ENCODE measurements around the gene PPIE. TPM values are rescaled to one million over a fixed set of nuclear protein-coding genes. Genes with fewer than 3 reads are reported as not detected.

PPIE gene
- total and polyA plus RNA-seq, 2 of the 13 experiments (the other 11 are each of a cell fraction or from before 2014, with no cell fraction given) = 15.3 to 26.3 TPM

- no peak for TF ChIP-seq ATF4 (CRISPR knock-in tag; IDR thresholded peaks at IDR 0.05)
- TF ChIP-seq ELK4 (CRISPR knock-in tag; IDR thresholded peaks at IDR 0.05; ENCODE audit: borderline replicate concordance) = no peak
- TF ChIP-seq AGO1 (IDR thresholded peaks at IDR 0.05; ENCODE audit: low read depth, low read length, poor library complexity, severe bottlenecking) = no peak
- TF ChIP-seq DMTF1 (CRISPR knock-in tag; IDR thresholded peaks at IDR 0.05) = no peak
- 0 out of 2 replicates have a peak, but pooled peaks have one; percentile 25 for TF ChIP-seq TFDP1 (CRISPR knock-in tag; IDR thresholded peaks at IDR 0.05; ENCODE audit: borderline replicate concordance)
- TF ChIP-seq POLR2AphosphoS2 (IDR thresholded peaks at IDR 0.05; ENCODE audit: low read depth, low read length) = no peak
- TF ChIP-seq ZFP36L1 (CRISPR knock-in tag; IDR thresholded peaks at IDR 0.05) = no peak
- no peak for TF ChIP-seq ZBTB44 (CRISPR knock-in tag; IDR thresholded peaks at IDR 0.05)
- TF ChIP-seq POLR2AphosphoS5 (IDR thresholded peaks at IDR 0.05; ENCODE audit: low read depth, low read length) = peak; percentile 58
- no peak for TF ChIP-seq ZNF615 (CRISPR knock-in tag; IDR thresholded peaks at IDR 0.05; ENCODE audit: borderline replicate concordance)
- no peak for TF ChIP-seq PCBP2 (optimal IDR thresholded peaks at IDR 0.05; ENCODE audit: low read depth, low read length, poor library complexity, severe bottlenecking)
- TF ChIP-seq SKIL (CRISPR knock-in tag; IDR thresholded peaks at IDR 0.05; ENCODE audit: borderline replicate concordance) = no peak
- no peak for TF ChIP-seq ZNF331 (CRISPR knock-in tag; IDR thresholded peaks at IDR 0.05)
- TF ChIP-seq PTBP1 (IDR thresholded peaks at IDR 0.05; ENCODE audit: low read depth, low read length, poor library complexity, severe bottlenecking) = no peak
- TF ChIP-seq HIVEP1 (CRISPR knock-in tag; IDR thresholded peaks at IDR 0.05) = no peak
- no peak for TF ChIP-seq KDM5B (CRISPR knock-in tag; IDR thresholded peaks at IDR 0.05; ENCODE audit: borderline replicate concordance)
- TF ChIP-seq KMT2B (CRISPR knock-in tag; IDR thresholded peaks at IDR 0.05) = 0 out of 2 replicates have a peak, but pooled peaks have one; percentile 19
- no peak for TF ChIP-seq ZBTB1 (CRISPR knock-in tag; IDR thresholded peaks at IDR 0.05; ENCODE audit: borderline replicate concordance)
- TF ChIP-seq PCBP1 (IDR thresholded peaks at IDR 0.05; ENCODE audit: borderline replicate concordance, low read depth, low read length) = 0 out of 2 replicates have a peak, but pooled peaks have one; percentile 39
Observed at GRCh38 chr1:39738622-39739366, at the start of gene PPIE (continued).
